GM06990 (cell line): ENCODE measurements around the gene SH2D4B.

ENCODE experiments used
- DNase-seq: peaks from one replicate; pipeline ENCODE4 v3.0.0-alpha.2; 2011; ENCODE audit not compliant: insufficient read length; ENCODE audit errors: extremely low read depth
- H3K27me3 ChIP-seq: replicated peaks from 2 replicates; pipeline ENCODE4 v1.6.0; 2011; ENCODE audit warnings: low read length; ENCODE audit not compliant: control insufficient read depth, insufficient read depth
- H3K36me3 ChIP-seq: 2 replicates; pipeline ENCODE4 v1.5.1; 2011; ENCODE audit warnings: low read length; ENCODE audit not compliant: control insufficient read depth, insufficient read depth
- H3K4me3 ChIP-seq: replicated peaks from 2 replicates; pipeline ENCODE4 v1.5.1; 2011; ENCODE audit warnings: low read depth, mild to moderate bottlenecking, control low read depth, low read length
- CTCF ChIP-seq: IDR thresholded peaks from 2 replicates; pipeline ENCODE4 v1.5.1; 2011; ENCODE audit warnings: low read length, control low read depth, mild to moderate bottlenecking, inconsistent platforms; ENCODE audit not compliant: insufficient read depth, poor library complexity, severe bottlenecking

Gene SH2D4B

GRCh38 chr10:80538481-80539185 lies 931 bp downstream of the SH2D4B start:
- no peak for DNase-seq
- Histone ChIP-seq H3K36me3 (no peaks in the 10 kb centered on the region), H3K4me3 (no peak overlapping the region), H3K27me3 (no peaks in the 10 kb centered on the region)
- TF ChIP-seq CTCF, result no peak

- H3K4me3 ChIP-seq, result no peak overlapping the region
- H3K36me3 ChIP-seq, result no peaks in the 10 kb centered on the region
- no peaks in the 10 kb centered on the region for H3K27me3 ChIP-seq
- DNase-seq, result peak; percentile 51
- TF ChIP-seq CTCF, result no peak
Observed at GRCh38 chr10:80539421-80540031, 1.8 kb downstream of the SH2D4B start.

- Histone ChIP-seq H3K27me3 (no peaks in the 10 kb centered on the region), H3K4me3 (no peak overlapping the region), H3K36me3 (no peaks in the 10 kb centered on the region)
- DNase-seq, result no peak
- TF ChIP-seq CTCF, result no peak
Observed at GRCh38 chr10:80540136-80540535, 2.4 kb downstream of the SH2D4B start.

GRCh38 chr10:80540618-80540980 lies 2.9 kb downstream of the SH2D4B start:
- H3K36me3 ChIP-seq, result no peaks in the 10 kb centered on the region

GRCh38 chr10:80540981-80541750 lies 3.5 kb downstream of the SH2D4B start:
- Histone ChIP-seq H3K36me3 (no peaks in the 10 kb centered on the region), H3K4me3 (no peak overlapping the region), H3K27me3 (no peaks in the 10 kb centered on the region)
- no peak for DNase-seq
- no peak for TF ChIP-seq CTCF

More at GRCh38 chr10:80540618-80540980, 2.9 kb downstream of the SH2D4B start:
- no peak for TF ChIP-seq CTCF
- no peak for DNase-seq
- no peaks in the 10 kb centered on the region for H3K27me3 ChIP-seq
- no peak overlapping the region for H3K4me3 ChIP-seq
